ENCODE data around the gene SIPA1. TPM values are rescaled to one million over a fixed set of nuclear protein-coding genes. Genes with fewer than 3 reads are reported as not detected.

Gene SIPA1
- total and polyA plus RNA-seq, 2 of the 13 experiments (the other 11 are each of a cell fraction or from before 2014, with no cell fraction given): 5.8 to 7.7 TPM

- TF ChIP-seq EED (CRISPR knock-in tag; IDR thresholded peaks at IDR 0.05): no peak
- no peak for TF ChIP-seq ZNF615 (CRISPR knock-in tag; IDR thresholded peaks at IDR 0.05; ENCODE audit: borderline replicate concordance)
- no peak for TF ChIP-seq ZNF430 (CRISPR knock-in tag; IDR thresholded peaks at IDR 0.05)
- no peak for TF ChIP-seq ZNF724P (CRISPR knock-in tag; IDR thresholded peaks at IDR 0.05; ENCODE audit: borderline replicate concordance)
- peak; percentile 81; the same call in 1 of the 2 replicates for TF ChIP-seq SIN3A (IDR thresholded peaks at IDR 0.05; ENCODE audit: borderline replicate concordance, low read depth, low read length)
- peak; percentile 55 for TF ChIP-seq ARID5B (CRISPR knock-in tag; IDR thresholded peaks at IDR 0.05)
- TF ChIP-seq ZNF839 (CRISPR knock-in tag; IDR thresholded peaks at IDR 0.05; ENCODE audit: borderline replicate concordance): no peak
- peak; percentile 49; the same call in 1 of the 2 replicates for TF ChIP-seq NCOA2 (CRISPR knock-in tag; IDR thresholded peaks at IDR 0.05)
- TF ChIP-seq HDAC2 (CRISPR knock-in tag; IDR thresholded peaks at IDR 0.05): 0 out of 2 replicates have a peak, but pooled peaks have one; percentile 14
- no peak for TF ChIP-seq ZNF484 (CRISPR knock-in tag; IDR thresholded peaks at IDR 0.05; ENCODE audit: borderline replicate concordance, low read depth)
- no peak for TF ChIP-seq JUNB (CRISPR knock-in tag; IDR thresholded peaks at IDR 0.05; ENCODE audit: borderline replicate concordance)
- TF ChIP-seq, protein P1, sequence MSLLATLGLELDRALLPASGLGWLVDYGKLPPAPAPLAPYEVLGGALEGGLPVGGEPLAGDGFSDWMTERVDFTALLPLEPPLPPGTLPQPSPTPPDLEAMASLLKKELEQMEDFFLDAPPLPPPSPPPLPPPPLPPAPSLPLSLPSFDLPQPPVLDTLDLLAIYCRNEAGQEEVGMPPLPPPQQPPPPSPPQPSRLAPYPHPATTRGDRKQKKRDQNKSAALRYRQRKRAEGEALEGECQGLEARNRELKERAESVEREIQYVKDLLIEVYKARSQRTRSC (CRISPR knock-in tag; IDR thresholded peaks at IDR 0.05; ENCODE audit: low read depth): no peak
- TF ChIP-seq POLR2AphosphoS5 (IDR thresholded peaks at IDR 0.05; ENCODE audit: low read depth, low read length): peak; percentile 70
- no peak for TF ChIP-seq ZNF280D (CRISPR knock-in tag; IDR thresholded peaks at IDR 0.05)
- TF ChIP-seq, protein P2, sequence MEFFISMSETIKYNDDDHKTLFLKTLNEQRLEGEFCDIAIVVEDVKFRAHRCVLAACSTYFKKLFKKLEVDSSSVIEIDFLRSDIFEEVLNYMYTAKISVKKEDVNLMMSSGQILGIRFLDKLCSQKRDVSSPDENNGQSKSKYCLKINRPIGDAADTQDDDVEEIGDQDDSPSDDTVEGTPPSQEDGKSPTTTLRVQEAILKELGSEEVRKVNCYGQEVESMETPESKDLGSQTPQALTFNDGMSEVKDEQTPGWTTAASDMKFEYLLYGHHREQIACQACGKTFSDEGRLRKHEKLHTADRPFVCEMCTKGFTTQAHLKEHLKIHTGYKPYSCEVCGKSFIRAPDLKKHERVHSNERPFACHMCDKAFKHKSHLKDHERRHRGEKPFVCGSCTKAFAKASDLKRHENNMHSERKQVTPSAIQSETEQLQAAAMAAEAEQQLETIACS (CRISPR knock-in tag; IDR thresholded peaks at IDR 0.05): no peak
- TF ChIP-seq REPIN1 (CRISPR knock-in tag; IDR thresholded peaks at IDR 0.05; ENCODE audit: borderline replicate concordance, low read depth): peak; percentile 75
- no peak for TF ChIP-seq SRF (IDR thresholded peaks at IDR 0.05; ENCODE audit: low read depth, low read length)
- peak; percentile 60; the same call in 1 of the 2 replicates for TF ChIP-seq FOXJ3 (CRISPR knock-in tag; IDR thresholded peaks at IDR 0.05; ENCODE audit: borderline replicate concordance)
- no peak for TF ChIP-seq ZNF747 (CRISPR knock-in tag; IDR thresholded peaks at IDR 0.05; ENCODE audit: borderline replicate concordance)
- TF ChIP-seq KAT2B (IDR thresholded peaks at IDR 0.05; ENCODE audit: borderline replicate concordance, low read depth, low read length): no peak
- TF ChIP-seq RFXAP (CRISPR knock-in tag; IDR thresholded peaks at IDR 0.05; ENCODE audit: borderline replicate concordance): no peak
- TF ChIP-seq CCDC6 (CRISPR knock-in tag; IDR thresholded peaks at IDR 0.05): 0 out of 2 replicates have a peak, but pooled peaks have one; percentile 40
- TF ChIP-seq TARDBP (CRISPR knock-in tag; IDR thresholded peaks at IDR 0.05): no peak
These were observed 21.3 kb upstream of the SIPA1 start (continued) for GRCh38 chr11:65616575-65617001.
